GM15510 (cell line): Measurements from ENCODE around the gene ADARB2.

Experiments used
- POLR2A ChIP-seq: IDR thresholded peaks from 3 replicates; pipeline ENCODE4 v1.6.1; 2011; ENCODE audit warnings: borderline replicate concordance; ENCODE audit not compliant: insufficient read length; ENCODE audit errors: extremely low read depth

ADARB2 gene

GRCh38 chr10:1610986-1611770 lies 126.1 kb downstream of the ADARB2 start:
- no peak for TF ChIP-seq POLR2A

GRCh38 chr10:1609648-1609970 lies 127.7 kb downstream of the ADARB2 start:
- no peak for TF ChIP-seq POLR2A

- no peak for TF ChIP-seq POLR2A
Observed at GRCh38 chr10:1608851-1609647, 128.3 kb downstream of the ADARB2 start.

- TF ChIP-seq POLR2A: no peak
Observed at GRCh38 chr10:1608408-1608807, 128.9 kb downstream of the ADARB2 start.

- TF ChIP-seq POLR2A: no peak
Observed at GRCh38 chr10:1607466-1607865, 129.9 kb downstream of the ADARB2 start.

GRCh38 chr10:1605999-1606940 lies 131.1 kb downstream of the ADARB2 start:
- TF ChIP-seq POLR2A: no peak

- TF ChIP-seq POLR2A: no peak
Observed at GRCh38 chr10:1605121-1605520, 132.2 kb downstream of the ADARB2 start.

GRCh38 chr10:1604246-1604645 lies 133.1 kb downstream of the ADARB2 start:
- no peak for TF ChIP-seq POLR2A

- no peak for TF ChIP-seq POLR2A
Observed at GRCh38 chr10:1603181-1603580, 134.1 kb downstream of the ADARB2 start.

GRCh38 chr10:1602037-1602484 lies 135.3 kb downstream of the ADARB2 start:
- no peak for TF ChIP-seq POLR2A

- TF ChIP-seq POLR2A: no peak
Observed at GRCh38 chr10:1601406-1601805, 135.9 kb downstream of the ADARB2 start.

GRCh38 chr10:1600861-1601260 lies 136.5 kb downstream of the ADARB2 start:
- no peak for TF ChIP-seq POLR2A

- no peak for TF ChIP-seq POLR2A
Observed at GRCh38 chr10:1598393-1599153, 138.8 kb downstream of the ADARB2 start.
